ENCODE results near the gene TFCP2. TPM values are rescaled to one million over a fixed set of nuclear protein-coding genes. Genes with fewer than 3 reads are reported as not detected.

Gene TFCP2
- total RNA-seq, 2 donors from 2014 or later, result 7.9 to 9.9 TPM

GRCh38 chr12:51210690-51211395 lies 37.9 kb upstream of the TFCP2 start:
- H3K4me1 ChIP-seq, result no peaks in the 10 kb centered on the region
- H3K4me3 ChIP-seq, result no peak overlapping the region
- ATAC-seq (no peak), DNase-seq (no peak)
- H3K9me3 ChIP-seq, result no peaks in the 10 kb centered on the region
- H3K27me3 ChIP-seq, result no peaks in the 10 kb centered on the region
- no peaks in the 10 kb centered on the region for H3K36me3 ChIP-seq (replicated peaks in 1 of 2; ENCODE audit: insufficient read depth in 1 of 2, low read depth in 2 of 2)
- 59 to 67% methylated on average over 2 of the region's 2 CpGs for WGBS, 2 donors
- no peak for TF ChIP-seq POLR2A (IDR thresholded peaks at IDR 0.05)
- intact Hi-C loops (cut with DNase I), result no loop called here
- no peak overlapping the region for H3K27ac ChIP-seq

DNA sequence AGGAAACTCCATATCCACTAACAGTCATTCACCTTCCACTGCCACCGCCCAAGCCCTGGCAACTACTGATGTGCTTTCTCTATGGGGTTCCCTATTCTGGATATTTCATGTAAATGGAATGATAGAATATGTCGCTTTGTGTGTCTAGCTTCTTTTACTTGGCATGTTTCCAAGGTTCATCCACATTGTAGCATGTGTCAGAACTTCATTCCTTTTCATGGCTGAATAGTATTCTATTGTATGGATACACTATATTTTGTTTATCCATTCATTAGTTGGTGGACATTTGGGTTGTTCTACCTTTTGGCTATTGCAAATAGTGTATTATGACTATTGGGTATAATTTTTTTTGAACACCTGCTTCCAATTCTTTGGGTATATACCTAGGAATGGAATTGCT lies 36.3 kb upstream of the TFCP2 start:
- no peaks in the 10 kb centered on the region for H3K4me1 ChIP-seq
- no peaks in the 10 kb centered on the region for H3K36me3 ChIP-seq (replicated peaks in 1 of 2; ENCODE audit: insufficient read depth in 1 of 2, low read depth in 2 of 2)
- no peaks in the 10 kb centered on the region for H3K27me3 ChIP-seq
- no peaks in the 10 kb centered on the region for H3K9me3 ChIP-seq
- 94 to 96% methylated on average over 2 of the region's 2 CpGs for WGBS, 2 donors
- no peak for TF ChIP-seq POLR2A (IDR thresholded peaks at IDR 0.05)
- TF ChIP-seq, protein P1, sequence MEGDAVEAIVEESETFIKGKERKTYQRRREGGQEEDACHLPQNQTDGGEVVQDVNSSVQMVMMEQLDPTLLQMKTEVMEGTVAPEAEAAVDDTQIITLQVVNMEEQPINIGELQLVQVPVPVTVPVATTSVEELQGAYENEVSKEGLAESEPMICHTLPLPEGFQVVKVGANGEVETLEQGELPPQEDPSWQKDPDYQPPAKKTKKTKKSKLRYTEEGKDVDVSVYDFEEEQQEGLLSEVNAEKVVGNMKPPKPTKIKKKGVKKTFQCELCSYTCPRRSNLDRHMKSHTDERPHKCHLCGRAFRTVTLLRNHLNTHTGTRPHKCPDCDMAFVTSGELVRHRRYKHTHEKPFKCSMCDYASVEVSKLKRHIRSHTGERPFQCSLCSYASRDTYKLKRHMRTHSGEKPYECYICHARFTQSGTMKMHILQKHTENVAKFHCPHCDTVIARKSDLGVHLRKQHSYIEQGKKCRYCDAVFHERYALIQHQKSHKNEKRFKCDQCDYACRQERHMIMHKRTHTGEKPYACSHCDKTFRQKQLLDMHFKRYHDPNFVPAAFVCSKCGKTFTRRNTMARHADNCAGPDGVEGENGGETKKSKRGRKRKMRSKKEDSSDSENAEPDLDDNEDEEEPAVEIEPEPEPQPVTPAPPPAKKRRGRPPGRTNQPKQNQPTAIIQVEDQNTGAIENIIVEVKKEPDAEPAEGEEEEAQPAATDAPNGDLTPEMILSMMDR (IDR thresholded peaks at IDR 0.05), result no peak
- intact Hi-C loops (cut with DNase I), result no loop called here
- DNase-seq, result no peak
- H3K4me3 ChIP-seq, result no peak overlapping the region
- no peak overlapping the region for H3K27ac ChIP-seq
- ATAC-seq, result no peak

DNA sequence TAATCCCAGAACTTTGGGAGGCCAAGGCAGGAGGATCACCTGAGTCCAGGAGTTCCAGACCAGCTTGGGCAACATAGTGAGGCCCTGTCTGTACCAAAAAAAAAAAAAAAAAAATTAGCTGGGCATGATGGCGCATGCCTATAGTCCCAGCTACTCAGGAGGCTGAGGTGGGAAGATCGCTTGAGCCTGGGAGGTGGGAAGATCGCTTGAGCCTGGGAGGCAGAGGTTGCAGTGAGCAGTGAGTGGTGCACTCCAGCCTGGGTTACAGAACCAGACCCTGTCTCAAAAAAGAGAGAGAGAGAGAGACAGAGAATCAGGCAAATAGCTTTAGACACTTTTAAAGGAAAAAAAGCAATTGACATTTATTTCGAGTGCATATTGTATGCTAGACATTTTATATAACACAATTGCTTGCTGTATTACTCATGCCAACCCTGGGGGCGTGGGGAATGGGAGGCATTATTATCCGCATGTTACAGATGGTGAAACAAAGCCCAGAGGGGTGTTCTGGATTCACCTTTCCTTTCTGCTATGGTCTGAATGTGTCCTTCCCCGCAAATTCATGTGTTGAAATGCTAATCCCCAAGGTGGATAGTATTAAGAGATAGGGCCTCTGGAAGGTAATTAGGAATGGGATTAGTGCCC lies 35.2 kb upstream of the TFCP2 start:
- intact Hi-C loops (cut with DNase I), result no loop called here
- H3K36me3 ChIP-seq (replicated peaks in 1 of 2; ENCODE audit: insufficient read depth in 1 of 2, low read depth in 2 of 2), result no peaks in the 10 kb centered on the region

DNA sequence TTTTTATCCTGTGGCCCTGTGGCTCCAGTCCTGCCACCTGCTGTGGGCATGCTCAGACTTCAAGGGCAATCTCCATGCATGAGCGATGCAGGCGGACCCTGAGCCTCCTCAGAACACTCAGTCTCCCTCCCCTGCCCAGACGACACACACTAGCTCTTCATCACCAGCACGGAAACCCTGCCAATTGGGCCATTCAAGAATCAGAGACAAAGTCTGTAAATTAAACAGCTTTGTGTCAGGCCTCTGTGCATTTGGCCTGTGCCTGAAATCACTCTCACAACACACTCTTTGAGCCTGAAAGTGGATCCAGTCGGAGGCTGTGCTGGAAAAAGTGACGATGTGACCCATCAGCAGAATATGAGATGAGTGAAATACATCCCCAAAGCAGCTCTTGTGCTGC lies 32.4 kb upstream of the TFCP2 start:
- H3K27ac ChIP-seq, result no peak overlapping the region
- WGBS, 2 donors, result 91 to 92% methylated on average over 6 of the region's 6 CpGs
- intact Hi-C loops (cut with DNase I), result no loop called here

More for the DNA sequence above, 35.2 kb upstream of the TFCP2 start:
- Histone ChIP-seq H3K9me3 (no peaks in the 10 kb centered on the region), H3K4me1 (no peaks in the 10 kb centered on the region), H3K27me3 (no peaks in the 10 kb centered on the region), H3K27ac (no peak overlapping the region), H3K4me3 (no peak overlapping the region)
- ATAC-seq (no peak), DNase-seq (no peak)
- WGBS, 2 donors, result 90 to 93% methylated on average over 7 of the region's 7 CpGs
- TF ChIP-seq, protein P1 (IDR thresholded peaks at IDR 0.05), result no peak
- no peak for TF ChIP-seq POLR2A (IDR thresholded peaks at IDR 0.05)

DNA sequence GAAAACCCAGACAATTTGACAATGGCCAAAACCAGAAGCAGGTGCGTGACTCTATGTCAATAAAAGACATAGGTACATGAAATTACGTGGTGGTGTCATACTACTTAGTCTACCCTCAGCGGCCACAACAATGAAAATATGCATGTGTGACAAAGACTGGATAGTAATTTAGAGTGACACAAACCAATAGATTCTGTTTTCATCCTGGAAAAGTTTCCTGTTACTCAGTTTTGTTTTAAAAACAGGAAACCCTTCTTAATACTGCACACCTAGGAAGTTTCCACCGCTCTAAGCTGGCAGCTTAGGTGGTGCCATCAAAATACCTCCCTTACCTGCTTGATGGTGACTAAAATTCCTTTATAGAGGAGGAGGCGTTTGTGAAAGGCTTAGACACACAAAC lies 29.8 kb upstream of the TFCP2 start:
- TF ChIP-seq POLR2A (IDR thresholded peaks at IDR 0.05), result no peak
- 89 to 98% methylated on average over 5 of the region's 5 CpGs for WGBS, 2 donors
- Histone ChIP-seq H3K27ac (no peak overlapping the region), H3K27me3 (no peaks in the 10 kb centered on the region), H3K4me1 (no peaks in the 10 kb centered on the region), H3K4me3 (no peak overlapping the region), H3K9me3 (no peaks in the 10 kb centered on the region), H3K36me3 (replicated peaks in 1 of 2; ENCODE audit: insufficient read depth in 1 of 2, low read depth in 2 of 2) (no peaks in the 10 kb centered on the region)
- DNase-seq (no peak), ATAC-seq (no peak)
- intact Hi-C loops (cut with DNase I), result no loop called here

More for the DNA sequence above, 32.4 kb upstream of the TFCP2 start:
- TF ChIP-seq, protein P1 (IDR thresholded peaks at IDR 0.05), result no peak
- TF ChIP-seq POLR2A (IDR thresholded peaks at IDR 0.05), result no peak
- Histone ChIP-seq H3K27me3 (no peaks in the 10 kb centered on the region), H3K4me1 (no peaks in the 10 kb centered on the region), H3K9me3 (no peaks in the 10 kb centered on the region), H3K4me3 (no peak overlapping the region), H3K36me3 (replicated peaks in 1 of 2; ENCODE audit: insufficient read depth in 1 of 2, low read depth in 2 of 2) (no peaks in the 10 kb centered on the region)
- ATAC-seq (no peak), DNase-seq (no peak)
